H1 (cell line): ENCODE data around the gene XYLB. TPM values are rescaled to one million over a fixed set of nuclear protein-coding genes. Genes with fewer than 3 reads are reported as not detected.

Experiments used
- CTCF ChIA-PET: fragments of 300-600 bp; sonication (Branson Sonifier 250); formaldehyde crosslinking; loops from one replicate; lab custom pipeline; 2021; ENCODE audit not compliant: partially characterized antibody; lab: Charles Lee
- POLR2A ChIA-PET: fragments of 300-600 bp; sonication (Branson Sonifier 250); formaldehyde crosslinking; loops from one replicate; lab custom pipeline; 2021; ENCODE audit warnings: inconsistent platforms; ENCODE audit not compliant: partially characterized antibody; lab: Charles Lee
- DNase-seq, 2 experiments: peaks; one replicate each; pipeline versions ENCODE4 v3.0.0 to v3.0.0-alpha.2; 2010 to 2022; ENCODE audit warnings: low spot score in 2 of 2, low read depth in 1 of 2, mixed read lengths in 1 of 2
- FAIRE-seq: peaks from 2 replicates; lab custom pipeline; 2011; peaks lifted over from hg19 to GRCh38; lab: Jason Lieb, UNC
- H2AFZ ChIP-seq: 2 replicates; pipeline ENCODE4 v1.8.1; 2012; ENCODE audit warnings: low read length, inconsistent platforms
- H2AK5ac ChIP-seq: 2 replicates; pipeline ENCODE4 v1.6.1; 2013; ENCODE audit warnings: low read depth, low read length
- H2BK120ac ChIP-seq: replicated peaks from 2 replicates; pipeline ENCODE3; 2013; ENCODE audit warnings: low read depth, low read length, inconsistent platforms
- H2BK12ac ChIP-seq: 2 replicates; pipeline ENCODE4 v1.6.1; 2013; ENCODE audit warnings: low read depth, low read length
- H2BK15ac ChIP-seq: 2 replicates; pipeline ENCODE4 v1.6.1; 2013; ENCODE audit warnings: low read length
- H2BK20ac ChIP-seq: 2 replicates; pipeline ENCODE4 v1.6.1; 2013; ENCODE audit warnings: low read length
- H2BK5ac ChIP-seq: 2 replicates; pipeline ENCODE4 v1.6.1; 2013; ENCODE audit warnings: low read depth, low read length
- H3K14ac ChIP-seq: 2 replicates; pipeline ENCODE4 v1.6.1; 2013; ENCODE audit warnings: inconsistent platforms; ENCODE audit not compliant: insufficient read length
- H3K18ac ChIP-seq: 2 replicates; pipeline ENCODE4 v1.6.1; 2013; ENCODE audit warnings: low read length; ENCODE audit errors: extremely low read depth
- H3K23ac ChIP-seq: 2 replicates; pipeline ENCODE4 v1.6.1; 2013; ENCODE audit warnings: inconsistent platforms; ENCODE audit not compliant: insufficient read length
- H3K23me2 ChIP-seq: 2 replicates; pipeline ENCODE4 v1.6.1; 2013; ENCODE audit warnings: low read depth, low read length
- H3K27ac ChIP-seq: 2 replicates; pipeline ENCODE4 v1.6.1; 2011; ENCODE audit warnings: low read depth, low read length, inconsistent platforms
- H3K27me3 ChIP-seq, 4 experiments: replicated peaks in 1 of 4; 1 replicate in 1 of 4; 2 replicates in 3 of 4; pipeline versions ENCODE4 v1.6.1 to v1.8.1; 2011 to 2013; ENCODE audit warnings: low read length in 3 of 4, mild to moderate bottlenecking in 3 of 4, inconsistent platforms in 2 of 4, mixed read lengths in 2 of 4, moderate library complexity in 1 of 4; ENCODE audit not compliant: control insufficient read depth in 3 of 4, insufficient read depth in 3 of 4; ENCODE audit errors: extremely low read depth in 1 of 4
- H3K36me3 ChIP-seq, 4 experiments: 2 replicates each; pipeline versions ENCODE4 v1.6.1 to v1.8.1; 2011 to 2013; ENCODE audit warnings: mild to moderate bottlenecking in 4 of 4, low read length in 3 of 4, moderate library complexity in 2 of 4, control low read depth in 1 of 4, inconsistent platforms in 1 of 4; ENCODE audit not compliant: insufficient read depth in 4 of 4, control insufficient read depth in 2 of 4
- H3K4ac ChIP-seq: replicated peaks from 2 replicates; pipeline ENCODE3; 2013; ENCODE audit warnings: low read length, low read depth, mixed read lengths, inconsistent platforms; ENCODE audit not compliant: insufficient read length
- H3K4me1 ChIP-seq, 4 experiments: replicated peaks in 1 of 4; 1 replicate in 1 of 4; 2 replicates in 3 of 4; pipeline versions ENCODE4 v1.6.1 to v1.8.1; 2011 to 2013; ENCODE audit warnings: low read length in 3 of 4, inconsistent platforms in 2 of 4, mixed read lengths in 1 of 4; ENCODE audit not compliant: insufficient read depth in 4 of 4, control insufficient read depth in 3 of 4
- H3K4me2 ChIP-seq, 2 experiments: 2 replicates each; pipeline versions ENCODE4 v1.6.1 to v1.8.1; 2011 to 2013; ENCODE audit warnings: low read depth in 2 of 2, low read length in 2 of 2, control low read depth in 1 of 2, inconsistent platforms in 1 of 2, mild to moderate bottlenecking in 1 of 2; ENCODE audit not compliant: insufficient read depth in 1 of 2
- H3K4me3 ChIP-seq, 4 experiments: fragments of 200-600, 300-600 bp in 1 of 4; sonication (generic), shearing (Covaris generic), sonication (Bioruptor Twin) in 1 of 4; 2 replicates each; pipeline versions ENCODE4 v1.5.1 to v1.8.1; 2011 to 2016; ENCODE audit warnings: low read length in 4 of 4, low read depth in 3 of 4, control low read depth in 2 of 4, inconsistent platforms in 2 of 4, mild to moderate bottlenecking in 2 of 4, mixed read lengths in 1 of 4, moderate library complexity in 1 of 4; ENCODE audit not compliant: insufficient read depth in 2 of 4; ENCODE audit errors: extremely low read depth in 1 of 4
- H3K56ac ChIP-seq: replicated peaks from 2 replicates; pipeline ENCODE3; 2013; ENCODE audit warnings: low read depth, mild to moderate bottlenecking, mixed read lengths, low read length, inconsistent platforms; ENCODE audit not compliant: insufficient read length
- H3K79me1 ChIP-seq: 2 replicates; pipeline ENCODE4 v1.6.1; 2013; ENCODE audit warnings: low read depth, low read length, control low read depth
- H3K79me2 ChIP-seq, 2 experiments: 2 replicates each; pipeline versions ENCODE4 v1.6.1 to v1.8.1; 2012 to 2013; ENCODE audit warnings: low read length in 2 of 2, mild to moderate bottlenecking in 2 of 2, inconsistent platforms in 1 of 2; ENCODE audit not compliant: insufficient read depth in 2 of 2, control insufficient read depth in 1 of 2
- H3K9ac ChIP-seq, 4 experiments: replicated peaks in 1 of 4; 1 replicate in 1 of 4; 2 replicates in 3 of 4; pipeline versions ENCODE4 v1.6.1 to v1.8.1; 2011 to 2013; ENCODE audit warnings: low read depth in 3 of 4, low read length in 3 of 4, control low read depth in 2 of 4, mild to moderate bottlenecking in 2 of 4, moderate library complexity in 2 of 4, inconsistent platforms in 1 of 4; ENCODE audit errors: extremely low read depth in 1 of 4
- H3K9me3 ChIP-seq, 2 experiments: 2 replicates each; pipeline versions ENCODE4 v1.6.1 to v1.8.1; 2012 to 2013; ENCODE audit warnings: mild to moderate bottlenecking in 2 of 2, moderate library complexity in 2 of 2, control low read depth in 1 of 2, inconsistent platforms in 1 of 2, low read depth in 1 of 2, low read length in 1 of 2, mixed read lengths in 1 of 2; ENCODE audit not compliant: insufficient read depth in 2 of 2
- H4K20me1 ChIP-seq, 2 experiments: replicated peaks in 1 of 2; 2 replicates each; pipeline versions ENCODE3 to v1.8.1; 2011 to 2013; ENCODE audit warnings: inconsistent platforms in 2 of 2, low read length in 2 of 2, mild to moderate bottlenecking in 1 of 2; ENCODE audit not compliant: insufficient read depth in 2 of 2, control insufficient read depth in 1 of 2
- H4K5ac ChIP-seq: 2 replicates; pipeline ENCODE4 v1.6.1; 2013; ENCODE audit warnings: low read length, low read depth, mixed read lengths, inconsistent platforms; ENCODE audit not compliant: insufficient read length
- H4K8ac ChIP-seq: 2 replicates; pipeline ENCODE4 v1.8.0; 2013; ENCODE audit warnings: mild to moderate bottlenecking, moderate library complexity, low read length, inconsistent platforms; ENCODE audit not compliant: insufficient read depth; ENCODE audit errors: extremely low read depth
- H4K91ac ChIP-seq: replicated peaks from 2 replicates; pipeline ENCODE3; 2013; ENCODE audit warnings: low read length, mixed read lengths, inconsistent platforms; ENCODE audit not compliant: insufficient read length
- ATF2 ChIP-seq: IDR thresholded peaks from 2 replicates; pipeline ENCODE4 v1.6.1; 2012; ENCODE audit warnings: low read length, inconsistent platforms
- CBX5 ChIP-seq: fragments of 300-800, 300-1000 bp; sonication (generic); IDR thresholded peaks from 2 replicates; pipeline ENCODE4 v1.7.1; 2016; ENCODE audit warnings: antibody characterized with exemption, low read length, low read depth
- CHD1 ChIP-seq: IDR thresholded peaks from 2 replicates; pipeline ENCODE4 v1.6.1; 2012; ENCODE audit warnings: low read depth, low read length, improper control_type of control experiment
- EP300 ChIP-seq, 2 experiments: IDR thresholded peaks; 1 replicate in 1 of 2; 2 replicates in 1 of 2; pipeline ENCODE4 v1.6.1; 2011 to 2012; ENCODE audit warnings: low read depth in 2 of 2, low read length in 2 of 2, mild to moderate bottlenecking in 2 of 2, borderline replicate concordance in 1 of 2, inconsistent platforms in 1 of 2, moderate library complexity in 1 of 2
- GTF2F1 ChIP-seq: IDR thresholded peaks from 2 replicates; pipeline ENCODE4 v1.6.1; 2012; ENCODE audit warnings: low read depth, low read length, improper control_type of control experiment, borderline replicate concordance
- MAFK ChIP-seq: IDR thresholded peaks from 2 replicates; pipeline ENCODE4 v1.6.1; 2012; ENCODE audit warnings: low read depth, mild to moderate bottlenecking, improper control_type of control experiment, low read length
- YY1 ChIP-seq: IDR thresholded peaks from 2 replicates; pipeline ENCODE4 v1.6.1; 2011; ENCODE audit warnings: low read depth, mild to moderate bottlenecking, low read length
- WGBS, 2 experiments: shearing (Covaris generic) in 1 of 2; methylation state at CpG; one replicate each; pipeline versions ENCODE4 v1.1.6 to v1.1.7; 2013 to 2015; ENCODE audit warnings: low lambda C conversion rate in 2 of 2, mixed read lengths in 2 of 2, inconsistent platforms in 1 of 2, low coverage in 1 of 2, missing lambda C conversion rate in 1 of 2; ENCODE audit not compliant: insufficient replicate concordance in 2 of 2, insufficient coverage in 1 of 2, insufficient read length in 1 of 2; ENCODE audit errors: extremely low coverage in 1 of 2, missing lambda C conversion rate in 1 of 2; 5-methylcytosine and 5-hydroxymethylcytosine counted together
- polyA plus RNA-seq, 7 experiments: library from polyadenylated mRNA; depleted of rRNA in 3 of 7; stranded (reverse) in 5 of 7; unstranded in 2 of 7; fragments of >200 nt in 5 of 7; fragments of 200-250 nt in 2 of 7; gene quantifications; 1 replicate in 5 of 7; 2 replicates in 1 of 7; 4 replicates in 1 of 7; pipeline versions ENCODE4 v1.2.1 to v1.2.3, GENCODE V29; 2011 to 2013; ENCODE audit warnings: missing spikeins in 2 of 7, mixed read lengths in 2 of 7
- total RNA-seq: library from RNA; stranded (reverse); fragmentation: NEBNext Ultra II Directional; extraction: Animal tissue kit (Norgen Biotek cat#: 25700); gene quantifications from 2 replicates; pipeline ENCODE4 v1.2.1, GENCODE V29; 2021

Gene XYLB
- total and polyA plus RNA-seq, 2 of the 8 experiments (the other 6 are each of a cell fraction or from before 2014, with no cell fraction given), result 1.7 to 5.5 TPM

DNA sequence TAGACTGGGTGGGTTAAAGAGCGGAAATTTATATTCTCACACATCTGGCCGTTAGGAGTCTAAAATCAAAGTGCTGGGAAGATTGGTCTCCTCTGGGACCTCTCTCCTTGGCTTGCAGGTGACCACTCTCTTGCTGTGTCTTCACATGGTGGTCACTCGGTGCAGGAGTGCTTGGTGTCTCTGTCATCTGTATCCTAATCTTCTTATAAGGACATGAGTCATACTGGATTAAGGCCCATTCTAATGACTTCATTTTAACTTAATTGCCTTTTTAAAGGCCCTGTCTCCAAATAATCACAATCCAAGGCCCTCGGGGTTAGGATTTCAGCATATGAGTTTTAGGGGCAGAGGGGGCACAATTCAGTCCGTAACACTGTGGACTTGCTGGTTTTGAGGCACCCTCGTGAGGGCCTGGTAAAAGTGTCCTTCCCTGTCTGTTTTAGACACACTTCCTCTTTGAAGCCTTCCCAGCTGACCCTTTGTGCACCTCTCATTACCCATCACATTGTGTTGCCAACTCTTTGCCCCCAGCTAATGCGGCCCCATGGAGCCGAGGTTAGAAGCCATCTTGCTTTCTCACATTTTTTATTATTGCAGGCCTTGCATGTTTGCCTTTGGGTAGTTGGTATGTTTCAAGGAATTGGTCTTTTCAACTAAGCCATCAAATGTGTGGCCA lies 3.2 kb downstream of the XYLB start:
- Histone ChIP-seq H3K79me1 (no peaks in the 10 kb centered on the region; the same call in 1 of the 2 replicates), H3K4ac (no peak overlapping the region), H3K4me1 (0 out of 7 replicates have a peak, but pooled peaks cover 0 to 3% (median 0%) of the 10 kb centered on the region in 4 experiments), H3K14ac (no peak overlapping the region), H3K23me2 (peaks cover 3% of the 10 kb centered on the region; the same call in 1 of the 2 replicates), H4K91ac (no peak overlapping the region), H4K5ac (no peak overlapping the region), H3K27ac (no peak overlapping the region), H2BK120ac (no peak overlapping the region), H2BK5ac (no peak overlapping the region), H3K9ac (no peak overlapping the region), H3K4me3 (no peak overlapping the region), H2AK5ac (no peak overlapping the region), H3K56ac (no peak overlapping the region), H3K18ac (no peak overlapping the region), H3K36me3 (no peaks in the 10 kb centered on the region), H3K9me3 (no peaks in the 10 kb centered on the region), H2BK15ac (no peak overlapping the region), H3K23ac (no peak overlapping the region), H3K4me2 (no peak overlapping the region), H2BK12ac (no peak overlapping the region), H4K8ac (no peak overlapping the region), H3K27me3 (peaks cover 0 to 14% (median 4%) of the 10 kb centered on the region in 4 experiments; a peak in 4 of 7 replicates), H2AFZ (no peak overlapping the region), H4K20me1 (no peaks in the 10 kb centered on the region), H3K79me2 (no peaks in the 10 kb centered on the region), H2BK20ac (no peak overlapping the region)
- DNase-seq (no peak), FAIRE-seq (no peak)
- ChIA-PET CTCF (interaction anchor here (1.4 kb wide), 1 partner anchor 131 kb away, joined by 6 read pairs; no protein-coding TSS in a partner anchor), POLR2A (no interaction called here)
- WGBS, 2 experiments, result 88% methylated on average over 8 of the region's 8 CpGs; no CpG with 5 or more reads in 1 of the 2 experiments
- TF ChIP-seq CHD1 (no peak), GTF2F1 (no peak), ATF2 (no peak), MAFK (no peak), EP300 (IDR thresholded peaks at IDR 0.05; ENCODE audit: borderline replicate concordance in 1 of 2, low read depth in 2 of 2, low read length in 2 of 2) (no peak), YY1 (no peak), CBX5 (no peak)
